ENCODE data around the gene IFTAP. TPM values are rescaled to one million over a fixed set of nuclear protein-coding genes. Genes with fewer than 3 reads are reported as not detected.

Gene IFTAP
- total RNA-seq, 1 donor from 2014 or later = 17.3 TPM

DNA sequence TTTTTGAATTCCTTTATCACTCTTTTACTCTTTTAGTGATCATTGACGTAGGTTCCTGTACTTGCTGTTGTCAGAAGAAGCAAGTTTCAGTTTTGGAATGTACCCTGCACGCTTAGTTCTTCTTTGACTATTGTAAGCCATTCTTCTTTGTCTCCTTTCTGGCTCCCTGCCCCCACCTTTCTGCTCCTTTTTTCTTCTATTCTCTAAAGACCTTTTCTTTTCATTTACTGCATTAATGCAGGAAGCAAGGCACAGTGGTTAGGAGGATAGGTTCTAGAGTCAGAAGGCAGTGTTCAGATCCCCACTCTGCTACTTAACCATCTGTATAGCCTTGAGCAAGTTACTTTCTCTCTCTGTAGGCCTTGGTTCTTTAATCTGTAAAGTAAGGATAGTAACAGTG is 37.5 kb downstream of the IFTAP start:
- FAIRE-seq = no peak
- no peak for DNase-seq (ENCODE audit: low read depth)
- H3K9me3 ChIP-seq (ENCODE audit: insufficient read depth, low read depth, low read length) = no peaks in the 10 kb centered on the region
- Mint-ChIP-seq H3K9me3 (ENCODE audit: unreplicated experiment) (no peaks in the 10 kb centered on the region), H3K4me3 (ENCODE audit: unreplicated experiment) (no peak overlapping the region), H3K27me3 (ENCODE audit: low read depth, unreplicated experiment) (no peaks in the 10 kb centered on the region), H3K4me1 (ENCODE audit: low read depth, unreplicated experiment) (no peaks in the 10 kb centered on the region), H3K27ac (ENCODE audit: unreplicated experiment) (no peak overlapping the region), H3K36me3 (ENCODE audit: low read depth, unreplicated experiment) (no peaks in the 10 kb centered on the region)
- no peaks in the 10 kb centered on the region for H3K36me3 ChIP-seq (ENCODE audit: insufficient read depth, low read length)
- no peaks in the 10 kb centered on the region for H3K4me1 ChIP-seq (ENCODE audit: insufficient read depth, low read length)
- H3K9ac ChIP-seq (ENCODE audit: low read length) = no peak overlapping the region
- H3K79me2 ChIP-seq (ENCODE audit: insufficient read depth, low read length) = no peaks in the 10 kb centered on the region
- H3K27me3 ChIP-seq (ENCODE audit: insufficient read depth, low read length) = no peaks in the 10 kb centered on the region
- no peak overlapping the region for H2AFZ ChIP-seq (ENCODE audit: low read depth, low read length)
- H3K4me2 ChIP-seq (ENCODE audit: low read length) = no peak overlapping the region
- H4K20me1 ChIP-seq (ENCODE audit: insufficient read depth, low read length) = no peaks in the 10 kb centered on the region
- H3K4me3 ChIP-seq (ENCODE audit: insufficient read depth, low read depth, low read length) = no peak overlapping the region
- TF ChIP-seq EZH2 (IDR thresholded peaks at IDR 0.05; ENCODE audit: insufficient read depth, low read length) (no peak), CTCF (IDR thresholded peaks at IDR 0.05; ENCODE audit: insufficient read depth, low read depth, low read length) (no peak)
- H3K27ac ChIP-seq (ENCODE audit: low read depth, low read length) = no peak overlapping the region

- no peak for FAIRE-seq
- Mint-ChIP-seq H3K27ac (ENCODE audit: unreplicated experiment) (no peak overlapping the region), H3K9me3 (ENCODE audit: unreplicated experiment) (no peaks in the 10 kb centered on the region), H3K4me3 (ENCODE audit: unreplicated experiment) (no peak overlapping the region), H3K4me1 (ENCODE audit: low read depth, unreplicated experiment) (no peaks in the 10 kb centered on the region), H3K36me3 (ENCODE audit: low read depth, unreplicated experiment) (peaks cover 2% of the 10 kb centered on the region), H3K27me3 (ENCODE audit: low read depth, unreplicated experiment) (no peaks in the 10 kb centered on the region)
- TF ChIP-seq CTCF (IDR thresholded peaks at IDR 0.05; ENCODE audit: insufficient read depth, low read depth, low read length) = no peak
- TF ChIP-seq EZH2 (IDR thresholded peaks at IDR 0.05; ENCODE audit: insufficient read depth, low read length) = no peak
- Histone ChIP-seq H3K4me3 (ENCODE audit: insufficient read depth, low read depth, low read length) (no peak overlapping the region), H3K27ac (ENCODE audit: low read depth, low read length) (no peak overlapping the region), H3K4me2 (ENCODE audit: low read length) (no peak overlapping the region), H3K9ac (ENCODE audit: low read length) (no peak overlapping the region), H3K9me3 (ENCODE audit: insufficient read depth, low read depth, low read length) (no peaks in the 10 kb centered on the region), H3K79me2 (ENCODE audit: insufficient read depth, low read length) (no peaks in the 10 kb centered on the region), H3K36me3 (ENCODE audit: insufficient read depth, low read length) (no peaks in the 10 kb centered on the region), H2AFZ (ENCODE audit: low read depth, low read length) (no peak overlapping the region), H4K20me1 (ENCODE audit: insufficient read depth, low read length) (no peaks in the 10 kb centered on the region), H3K4me1 (ENCODE audit: insufficient read depth, low read length) (no peaks in the 10 kb centered on the region), H3K27me3 (ENCODE audit: insufficient read depth, low read length) (no peaks in the 10 kb centered on the region)
- no peak for DNase-seq (ENCODE audit: low read depth)
Measured at GRCh38 chr11:36635066-36635862, 41.0 kb downstream of the IFTAP start.

GRCh38 chr11:36638556-36638955 is 44.3 kb downstream of the IFTAP start:
- Mint-ChIP-seq H3K36me3 (ENCODE audit: low read depth, unreplicated experiment) (peaks cover 5% of the 10 kb centered on the region), H3K4me1 (ENCODE audit: low read depth, unreplicated experiment) (no peaks in the 10 kb centered on the region), H3K9me3 (ENCODE audit: unreplicated experiment) (peaks cover 2% of the 10 kb centered on the region), H3K27ac (ENCODE audit: unreplicated experiment) (no peak overlapping the region), H3K27me3 (ENCODE audit: low read depth, unreplicated experiment) (no peaks in the 10 kb centered on the region), H3K4me3 (ENCODE audit: unreplicated experiment) (no peak overlapping the region)
- H3K4me2 ChIP-seq (ENCODE audit: low read length) = no peak overlapping the region
- no peaks in the 10 kb centered on the region for H4K20me1 ChIP-seq (ENCODE audit: insufficient read depth, low read length)
- no peaks in the 10 kb centered on the region for H3K9me3 ChIP-seq (ENCODE audit: insufficient read depth, low read depth, low read length)
- H3K27ac ChIP-seq (ENCODE audit: low read depth, low read length) = no peak overlapping the region
- H3K79me2 ChIP-seq (ENCODE audit: insufficient read depth, low read length) = no peaks in the 10 kb centered on the region
- FAIRE-seq (no peak), DNase-seq (ENCODE audit: low read depth) (no peak)
- H3K36me3 ChIP-seq (ENCODE audit: insufficient read depth, low read length) = no peaks in the 10 kb centered on the region
- H3K9ac ChIP-seq (ENCODE audit: low read length) = no peak overlapping the region
- no peaks in the 10 kb centered on the region for H3K4me1 ChIP-seq (ENCODE audit: insufficient read depth, low read length)
- TF ChIP-seq CTCF (IDR thresholded peaks at IDR 0.05; ENCODE audit: insufficient read depth, low read depth, low read length) (no peak), EZH2 (IDR thresholded peaks at IDR 0.05; ENCODE audit: insufficient read depth, low read length) (no peak)
- no peaks in the 10 kb centered on the region for H3K27me3 ChIP-seq (ENCODE audit: insufficient read depth, low read length)
- no peak overlapping the region for H3K4me3 ChIP-seq (ENCODE audit: insufficient read depth, low read depth, low read length)
- H2AFZ ChIP-seq (ENCODE audit: low read depth, low read length) = no peak overlapping the region

All from astrocyte (in vitro differentiated cells and primary cell).